GM23338 (cell line): ENCODE results near the gene RNF44. TPM values are rescaled to one million over a fixed set of nuclear protein-coding genes. Genes with fewer than 3 reads are reported as not detected.

Experiments used
- ATAC-seq: fragments of 200-7000 bp; cut with Tn5 transposase; 3 replicates; pipeline ENCODE4 v1.9.1; 2020
- DNase-seq: peaks from one replicate; pipeline ENCODE4 v3.0.0-alpha.2; 2015; ENCODE audit warnings: low spot score
- H2AFZ ChIP-seq: fragments of 200-600 bp; sonication (generic); 2 replicates; pipeline ENCODE4 v1.8.0; 2016; ENCODE audit warnings: antibody characterized with exemption, mild to moderate bottlenecking, moderate library complexity
- H3F3A ChIP-seq: fragments of 200-600 bp; sonication (generic); replicated peaks from 2 replicates; pipeline ENCODE4 v1.8.0; 2017; ENCODE audit warnings: antibody characterized with exemption, mixed run types, low read depth
- H3K27ac ChIP-seq: fragments of 200-600 bp; sonication (generic); 2 replicates; pipeline ENCODE4 v1.6.1; 2016; ENCODE audit warnings: low read depth
- H3K27me3 ChIP-seq: fragments of 200-600 bp; sonication (generic); 2 replicates; pipeline ENCODE4 v1.8.0; 2016; ENCODE audit warnings: mild to moderate bottlenecking, mixed run types, moderate library complexity; ENCODE audit not compliant: insufficient read depth
- H3K36me3 ChIP-seq: fragments of 200-600 bp; sonication (generic); 2 replicates; pipeline ENCODE4 v1.8.0; 2016; ENCODE audit warnings: mild to moderate bottlenecking; ENCODE audit not compliant: insufficient read depth
- H3K4me1 ChIP-seq: fragments of 200-600 bp; sonication (generic); 2 replicates; pipeline ENCODE4 v1.8.0; 2016; ENCODE audit warnings: mild to moderate bottlenecking, moderate library complexity; ENCODE audit not compliant: insufficient read depth
- H3K4me2 ChIP-seq: fragments of 200-600 bp; sonication (generic); 2 replicates; pipeline ENCODE4 v1.7.1; 2017; ENCODE audit warnings: mixed run types
- H3K4me3 ChIP-seq: fragments of 200-600 bp; sonication (generic); 2 replicates; pipeline ENCODE4 v1.6.1; 2016; ENCODE audit warnings: mixed run types
- H3K79me2 ChIP-seq: fragments of 200-600 bp; sonication (generic); replicated peaks from 2 replicates; pipeline ENCODE4 v1.8.0; 2017; ENCODE audit warnings: mild to moderate bottlenecking; ENCODE audit not compliant: insufficient read depth
- H3K9me2 ChIP-seq: fragments of 200-600 bp; sonication (generic); 2 replicates; pipeline ENCODE4 v1.8.0; 2017; ENCODE audit not compliant: insufficient read depth
- H4K20me1 ChIP-seq: fragments of 200-600 bp; sonication (generic); replicated peaks from 2 replicates; pipeline ENCODE4 v1.8.0; 2017; ENCODE audit warnings: mild to moderate bottlenecking; ENCODE audit not compliant: insufficient read depth
- H3K27ac Mint-ChIP-seq: 2 replicates; pipeline ENCODE4 v1.8.0; 2020; ENCODE audit warnings: inconsistent platforms, mild to moderate bottlenecking, moderate library complexity, mixed read lengths
- H3K27me3 Mint-ChIP-seq: 3 replicates; pipeline ENCODE4 v1.8.0; 2022; ENCODE audit warnings: low read depth, mild to moderate bottlenecking, moderate library complexity, mixed read lengths, inconsistent platforms; ENCODE audit not compliant: insufficient read depth, poor library complexity
- H3K36me3 Mint-ChIP-seq: 3 replicates; pipeline ENCODE4 v1.8.0; 2021; ENCODE audit warnings: low read depth, mild to moderate bottlenecking, inconsistent platforms, moderate library complexity, mixed read lengths
- H3K4me1 Mint-ChIP-seq: 3 replicates; pipeline ENCODE4 v1.8.0; 2020; ENCODE audit warnings: mild to moderate bottlenecking, inconsistent platforms, mixed read lengths
- H3K4me3 Mint-ChIP-seq: 3 replicates; pipeline ENCODE4 v1.8.0; 2021; ENCODE audit warnings: moderate library complexity, mild to moderate bottlenecking, inconsistent platforms, mixed read lengths
- H3K9me3 Mint-ChIP-seq: 3 replicates; pipeline ENCODE4 v1.8.0; 2020; ENCODE audit warnings: moderate library complexity, mild to moderate bottlenecking, inconsistent platforms, mixed read lengths
- CREB1 ChIP-seq: fragments of 250-450 bp; sonication (Bioruptor Pico); IDR thresholded peaks from 2 replicates; pipeline ENCODE4 v1.5.0; 2020; ENCODE audit warnings: low read depth, mild to moderate bottlenecking, moderate library complexity
- CTCF ChIP-seq, 2 experiments: fragments of 200-600 bp in 1 of 2; sonication (generic) in 1 of 2; conservative IDR thresholded peaks; 2 replicates each; pipeline versions ENCODE4 v1.5.1 to v1.6.1; 2016 to 2017; ENCODE audit warnings: antibody characterized with exemption in 2 of 2, low read depth in 2 of 2, mild to moderate bottlenecking in 2 of 2, moderate library complexity in 1 of 2
- ETS1 ChIP-seq: IDR thresholded peaks from 2 replicates; pipeline ENCODE4 v1.6.1; 2016; ENCODE audit warnings: antibody characterized with exemption
- EZH2 ChIP-seq: fragments of 200-600 bp; sonication (generic); IDR thresholded peaks from one replicate; pipeline ENCODE4 v1.8.0; 2017; ENCODE audit warnings: antibody characterized with exemption, mild to moderate bottlenecking, low read depth; ENCODE audit not compliant: unreplicated experiment
- EZH2phosphoT487 ChIP-seq: fragments of 200-600 bp; sonication (generic); IDR thresholded peaks from one replicate; pipeline ENCODE4 v1.8.1; 2018; ENCODE audit warnings: antibody characterized with exemption; ENCODE audit not compliant: unreplicated experiment
- JUNB ChIP-seq: IDR thresholded peaks from one replicate; pipeline ENCODE4 v1.6.1; 2016; ENCODE audit warnings: antibody characterized with exemption; ENCODE audit not compliant: unreplicated experiment
- NANOG ChIP-seq: IDR thresholded peaks from 2 replicates; pipeline ENCODE4 v1.6.1; 2016; ENCODE audit warnings: antibody characterized with exemption, borderline replicate concordance
- POLR2AphosphoS5 ChIP-seq: IDR thresholded peaks from 2 replicates; pipeline ENCODE4 v1.6.1; 2016; ENCODE audit warnings: antibody characterized with exemption, low read depth
- STAT1 ChIP-seq: IDR thresholded peaks from one replicate; pipeline ENCODE4 v1.6.1; 2016; ENCODE audit warnings: antibody characterized with exemption; ENCODE audit not compliant: unreplicated experiment
- ZNF114 ChIP-seq: fragments of 250-450 bp; sonication (Bioruptor Pico); IDR thresholded peaks from 2 replicates; pipeline ENCODE4 v1.5.0; 2020; ENCODE audit warnings: mild to moderate bottlenecking, moderate library complexity
- ZNF331 ChIP-seq: fragments of 250-450 bp; sonication (Bioruptor Pico); IDR thresholded peaks from 2 replicates; pipeline ENCODE4 v1.5.0; 2020; ENCODE audit warnings: low read depth, mild to moderate bottlenecking, moderate library complexity
- ZNF462 ChIP-seq: fragments of 250-450 bp; sonication (Bioruptor Pico); IDR thresholded peaks from 2 replicates; pipeline ENCODE4 v1.5.0; 2020; ENCODE audit warnings: mild to moderate bottlenecking, moderate library complexity
- polyA plus RNA-seq: library from polyadenylated mRNA; unstranded; fragments of >200 nt; fragmentation: Nextera tagmentation; extraction: Ambion mirVana; gene quantifications from 2 replicates; pipeline ENCODE4 v1.2.1, GENCODE V29; 2016
- total RNA-seq: library from RNA; depleted of rRNA; stranded (reverse); fragments of >200 nt; shearing (Covaris generic); gene quantifications from 2 replicates; pipeline ENCODE4 v1.2.3, GENCODE V29; 2014
- TF ChIP-seq, protein P1 (sequence below): IDR thresholded peaks from one replicate; pipeline ENCODE4 v1.6.1; 2018; ENCODE audit warnings: antibody characterized with exemption; ENCODE audit not compliant: unreplicated experiment

Gene RNF44
- total and polyA plus RNA-seq, 2 experiments from 2014 or later = 56.7 to 104 TPM

DNA sequence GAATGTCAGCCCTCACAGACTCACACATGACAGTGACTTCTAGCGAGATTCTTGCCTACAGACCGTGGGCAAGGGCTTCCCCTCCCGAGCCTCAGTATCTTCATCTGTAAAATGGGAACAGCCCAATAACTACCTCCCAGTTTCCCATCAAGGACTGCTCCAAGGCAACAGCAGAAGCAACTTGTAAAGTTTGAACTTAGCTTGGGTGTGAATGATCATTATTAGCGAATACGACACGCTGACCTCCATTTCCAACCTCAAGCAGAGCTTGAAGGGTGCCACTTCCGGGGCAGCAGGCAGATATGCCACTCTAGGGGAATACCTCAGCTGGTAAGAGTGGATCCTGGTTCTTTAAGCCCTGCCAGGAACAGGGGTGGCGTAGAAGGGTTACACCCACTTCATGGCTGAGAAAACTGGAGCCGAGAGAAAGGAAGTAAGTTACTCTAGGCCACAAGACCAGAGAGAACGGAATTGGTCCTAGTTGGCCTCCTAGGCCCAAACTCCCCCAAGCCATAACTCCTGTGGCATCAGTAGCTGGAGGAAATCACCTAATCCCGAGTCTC is 2.0 kb downstream of the RNF44 start:
- ATAC-seq (no peak), DNase-seq (no peak)
- Mint-ChIP-seq H3K4me1 (peaks cover 39% of the 10 kb centered on the region), H3K4me3 (peak overlapping the region; percentile 99), H3K9me3 (peaks cover 2% of the 10 kb centered on the region; the same call in 1 of the 3 replicates), H3K36me3 (peaks cover 43% of the 10 kb centered on the region), H3K27me3 (peaks cover 20% of the 10 kb centered on the region), H3K27ac (peak overlapping the region; percentile 99)
- Histone ChIP-seq H3F3A (0 out of 2 replicates have a peak, but pooled peaks cover 7% of the 10 kb centered on the region), H3K27ac (peak overlapping the region; percentile 99), H3K36me3 (0 out of 2 replicates have a peak, but pooled peaks cover 4% of the 10 kb centered on the region), H3K4me2 (peak overlapping the region; percentile 98), H3K4me3 (peak overlapping the region; percentile 74), H3K4me1 (peaks cover 24% of the 10 kb centered on the region), H3K9me2 (no peaks in the 10 kb centered on the region), H2AFZ (no peak overlapping the region), H3K27me3 (no peaks in the 10 kb centered on the region), H4K20me1 (peaks cover 26% of the 10 kb centered on the region), H3K79me2 (peaks cover 52% of the 10 kb centered on the region)
- TF ChIP-seq ETS1 = no peak
- TF ChIP-seq, protein P1, sequence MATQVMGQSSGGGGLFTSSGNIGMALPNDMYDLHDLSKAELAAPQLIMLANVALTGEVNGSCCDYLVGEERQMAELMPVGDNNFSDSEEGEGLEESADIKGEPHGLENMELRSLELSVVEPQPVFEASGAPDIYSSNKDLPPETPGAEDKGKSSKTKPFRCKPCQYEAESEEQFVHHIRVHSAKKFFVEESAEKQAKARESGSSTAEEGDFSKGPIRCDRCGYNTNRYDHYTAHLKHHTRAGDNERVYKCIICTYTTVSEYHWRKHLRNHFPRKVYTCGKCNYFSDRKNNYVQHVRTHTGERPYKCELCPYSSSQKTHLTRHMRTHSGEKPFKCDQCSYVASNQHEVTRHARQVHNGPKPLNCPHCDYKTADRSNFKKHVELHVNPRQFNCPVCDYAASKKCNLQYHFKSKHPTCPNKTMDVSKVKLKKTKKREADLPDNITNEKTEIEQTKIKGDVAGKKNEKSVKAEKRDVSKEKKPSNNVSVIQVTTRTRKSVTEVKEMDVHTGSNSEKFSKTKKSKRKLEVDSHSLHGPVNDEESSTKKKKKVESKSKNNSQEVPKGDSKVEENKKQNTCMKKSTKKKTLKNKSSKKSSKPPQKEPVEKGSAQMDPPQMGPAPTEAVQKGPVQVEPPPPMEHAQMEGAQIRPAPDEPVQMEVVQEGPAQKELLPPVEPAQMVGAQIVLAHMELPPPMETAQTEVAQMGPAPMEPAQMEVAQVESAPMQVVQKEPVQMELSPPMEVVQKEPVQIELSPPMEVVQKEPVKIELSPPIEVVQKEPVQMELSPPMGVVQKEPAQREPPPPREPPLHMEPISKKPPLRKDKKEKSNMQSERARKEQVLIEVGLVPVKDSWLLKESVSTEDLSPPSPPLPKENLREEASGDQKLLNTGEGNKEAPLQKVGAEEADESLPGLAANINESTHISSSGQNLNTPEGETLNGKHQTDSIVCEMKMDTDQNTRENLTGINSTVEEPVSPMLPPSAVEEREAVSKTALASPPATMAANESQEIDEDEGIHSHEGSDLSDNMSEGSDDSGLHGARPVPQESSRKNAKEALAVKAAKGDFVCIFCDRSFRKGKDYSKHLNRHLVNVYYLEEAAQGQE = no peak
- TF ChIP-seq ZNF462 (CRISPR knock-in tag) = no peak
- TF ChIP-seq EZH2phosphoT487 = no peak
- no peak for TF ChIP-seq JUNB
- no peak for TF ChIP-seq NANOG
- TF ChIP-seq EZH2 = no peak
- no peak for TF ChIP-seq ZNF114 (CRISPR knock-in tag)
- TF ChIP-seq CREB1 (CRISPR knock-in tag) = no peak
- no peak; the same call in 1 of the 2 replicates for TF ChIP-seq POLR2AphosphoS5
- no peak for TF ChIP-seq STAT1
- no peak for TF ChIP-seq CTCF (conservative IDR thresholded peaks at IDR 0.05; ENCODE audit: low read depth in 2 of 2)
- TF ChIP-seq ZNF331 (CRISPR knock-in tag) = no peak
